NOMO-1 treated with DMSO at 0.1 percent for 48 hours (cell line): ENCODE results near the gene SLC8A3.

Source experiments
- DNase-seq: peaks from one replicate; lab custom pipeline; 2025; ENCODE audit not compliant: unreplicated experiment; lab: John Stamatoyannopoulos, UW

The SLC8A3 gene

DNA sequence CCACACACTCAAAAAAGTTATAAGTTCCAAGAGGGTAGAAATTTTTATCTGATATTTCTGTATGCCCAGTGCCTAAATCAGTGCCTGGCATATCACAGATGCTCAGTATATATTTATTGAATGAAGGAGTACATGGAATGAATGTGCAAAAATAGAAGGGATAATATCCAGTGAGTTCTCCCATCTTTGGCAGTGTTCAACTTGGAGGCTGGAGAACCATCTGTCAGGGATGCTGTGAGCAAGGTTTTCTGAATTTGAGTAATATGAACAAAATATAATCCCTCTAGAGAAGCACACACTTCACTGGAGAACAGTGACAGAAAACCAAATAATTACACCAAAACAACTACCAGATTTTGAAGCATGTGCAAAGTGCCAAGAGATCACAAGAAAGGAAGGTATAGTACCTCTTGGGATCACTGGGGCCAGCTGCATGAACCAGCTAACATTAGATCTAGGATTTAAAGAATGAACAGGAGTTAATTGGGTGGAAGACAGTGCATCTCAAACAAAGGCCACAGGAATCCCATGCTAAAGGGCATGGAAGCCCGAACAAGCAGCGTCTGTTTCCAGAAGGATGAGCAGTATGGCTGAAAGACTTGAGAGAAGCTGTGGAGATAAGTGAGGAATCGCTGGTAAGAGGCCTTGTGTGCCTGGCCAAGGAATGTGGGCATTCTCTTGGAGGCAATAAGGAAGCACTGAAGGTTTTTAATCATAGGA, 11.5 kb downstream of the SLC8A3 start:
- no peak for DNase-seq

DNA sequence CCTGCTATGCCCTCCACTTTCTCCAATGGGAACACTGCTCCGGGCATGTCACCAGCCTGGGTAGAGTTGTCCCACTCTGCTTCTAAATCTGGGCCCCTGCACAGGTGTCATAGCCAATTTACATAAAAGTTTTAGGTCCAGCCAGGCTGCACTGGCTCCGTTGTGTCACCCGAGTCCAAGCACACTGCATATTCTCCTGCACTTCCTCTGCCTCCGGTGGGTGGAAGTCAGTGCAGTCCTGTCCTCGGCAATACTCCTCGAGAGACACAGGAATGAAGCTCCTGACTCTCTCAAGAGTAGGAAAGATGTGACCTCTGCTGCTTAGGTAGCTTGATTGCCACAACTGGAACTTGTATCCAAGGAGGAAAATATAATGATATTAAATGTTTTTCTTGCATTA, 15.2 kb downstream of the SLC8A3 start:
- no peak for DNase-seq

DNA sequence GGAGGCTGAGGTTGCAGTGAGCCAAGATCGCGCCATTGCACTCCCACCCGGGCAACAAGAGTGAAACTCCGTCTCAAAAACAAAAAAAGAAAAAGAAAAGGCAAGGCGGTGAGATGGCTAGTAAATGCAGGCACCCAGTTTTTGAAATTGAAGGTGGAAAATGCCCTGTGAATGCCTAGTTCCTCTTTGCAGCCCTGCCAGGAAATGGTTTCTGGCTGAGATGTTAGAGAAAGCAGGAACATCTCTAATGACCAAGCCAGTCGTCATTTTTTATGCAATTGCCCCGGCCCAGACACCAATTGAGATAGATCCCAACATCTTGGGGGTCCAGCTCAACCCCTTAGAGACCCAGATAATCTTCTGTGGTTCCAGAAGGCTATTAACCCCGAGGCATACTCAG, 17.0 kb downstream of the SLC8A3 start:
- peak; percentile 62 for DNase-seq

DNA sequence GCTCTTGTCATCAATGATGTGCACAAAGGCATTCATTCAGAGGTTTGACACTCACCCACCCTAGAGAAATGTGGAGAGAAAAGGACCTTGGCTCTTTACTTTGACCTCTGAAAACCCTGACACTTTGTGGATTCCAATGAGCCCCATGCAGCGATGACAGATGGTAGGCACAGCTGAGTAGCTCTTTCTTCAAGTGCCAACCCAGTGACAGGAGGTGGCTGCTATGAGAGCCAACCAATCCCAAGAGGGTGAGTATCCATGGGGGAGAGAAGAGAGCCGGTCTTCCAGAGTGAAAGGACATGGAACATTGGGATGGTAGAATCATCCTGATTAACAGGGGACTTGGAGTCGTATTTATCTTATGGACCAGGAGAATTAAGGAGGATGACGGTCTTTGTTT, 17.8 kb downstream of the SLC8A3 start:
- DNase-seq, result no peak

DNA sequence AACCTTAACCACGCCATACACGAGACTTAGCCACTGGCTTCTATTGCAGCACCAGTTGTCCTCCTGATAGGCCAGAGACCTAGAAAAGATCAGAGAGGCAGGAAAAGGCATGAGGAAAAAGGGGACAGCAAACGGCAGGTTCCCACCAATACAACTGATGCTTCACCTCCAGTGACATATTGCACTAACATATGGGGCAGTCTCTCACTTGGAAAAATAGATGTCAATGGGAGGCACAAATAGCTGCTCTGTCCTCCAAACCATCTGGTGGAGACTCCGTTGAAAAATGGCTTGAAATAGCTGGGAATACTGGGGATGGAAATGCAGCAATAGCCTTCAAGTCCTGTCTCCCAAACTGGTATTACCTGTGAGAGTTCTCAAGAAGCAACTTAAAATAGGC, 20.3 kb downstream of the SLC8A3 start:
- DNase-seq, result no peak

DNA sequence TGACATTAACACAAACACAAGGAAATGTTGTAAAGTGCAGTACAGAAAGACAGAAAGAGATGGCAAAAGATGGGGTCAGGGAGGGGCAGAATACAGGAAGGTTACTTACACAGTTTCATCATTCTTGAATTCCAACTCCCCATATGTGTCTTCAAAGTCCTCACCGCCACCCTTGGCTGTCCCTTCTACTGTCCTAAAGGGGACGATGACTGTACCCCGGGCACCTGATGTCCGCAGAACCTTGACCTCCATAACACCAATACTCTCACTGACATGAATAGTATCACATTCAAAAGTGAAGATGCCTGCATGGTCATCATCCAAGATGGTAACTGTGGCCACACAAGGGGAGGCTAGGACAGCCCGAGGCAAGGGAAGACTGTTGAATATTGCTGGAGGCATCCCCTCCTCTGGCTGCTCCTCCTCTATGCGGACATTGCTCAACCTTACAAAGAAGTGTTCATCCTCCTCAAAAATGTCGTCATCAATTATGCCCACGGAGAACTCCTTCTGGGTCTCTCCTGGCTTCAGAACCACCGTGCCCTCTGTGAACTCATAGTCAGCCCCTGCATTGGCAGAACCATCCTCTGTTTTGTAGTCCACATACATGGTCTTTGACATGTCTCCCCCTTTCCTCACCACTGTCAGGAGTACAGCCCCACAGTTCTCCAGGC, 22.1 kb downstream of the SLC8A3 start:
- no peak for DNase-seq

DNA sequence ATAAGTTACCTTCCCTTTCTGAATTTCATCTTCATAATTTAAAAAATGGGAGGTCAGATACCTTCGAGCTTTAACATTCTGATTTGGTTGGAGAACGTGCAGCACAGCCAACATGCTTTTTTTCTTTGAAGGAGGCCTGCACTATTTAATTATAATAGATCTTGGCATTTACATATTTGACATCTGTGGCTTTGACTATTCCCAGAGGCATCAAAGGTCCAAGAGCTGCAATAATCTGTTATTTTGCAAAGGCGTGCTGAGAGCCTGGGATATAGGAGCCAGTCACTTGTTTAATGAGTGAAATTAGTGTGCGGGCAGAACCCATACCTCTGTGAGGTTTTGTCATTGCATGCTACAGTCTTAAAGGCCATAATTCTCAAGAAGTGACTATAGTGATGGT, 26.4 kb downstream of the SLC8A3 start:
- DNase-seq, result no peak

DNA sequence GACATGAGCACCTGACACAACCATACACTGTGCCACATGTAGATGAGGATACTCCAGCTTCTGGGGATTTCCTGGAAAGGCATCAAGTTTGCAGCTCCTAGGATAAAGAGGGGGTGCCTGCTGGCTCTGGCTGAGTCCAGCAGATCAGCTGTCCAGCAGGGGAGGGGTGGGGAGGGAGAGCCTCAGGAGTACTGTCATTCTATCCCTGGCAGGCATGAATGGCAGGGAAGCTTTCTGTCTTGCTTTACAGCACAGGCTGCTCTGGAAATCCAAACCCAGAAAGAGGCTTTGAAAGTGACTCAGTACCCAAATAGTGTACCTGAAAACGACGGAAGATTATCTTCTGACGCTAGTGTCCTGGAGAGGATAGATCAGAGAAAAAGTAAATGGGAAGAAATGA, 32.2 kb downstream of the SLC8A3 start:
- DNase-seq, result no peak

DNA sequence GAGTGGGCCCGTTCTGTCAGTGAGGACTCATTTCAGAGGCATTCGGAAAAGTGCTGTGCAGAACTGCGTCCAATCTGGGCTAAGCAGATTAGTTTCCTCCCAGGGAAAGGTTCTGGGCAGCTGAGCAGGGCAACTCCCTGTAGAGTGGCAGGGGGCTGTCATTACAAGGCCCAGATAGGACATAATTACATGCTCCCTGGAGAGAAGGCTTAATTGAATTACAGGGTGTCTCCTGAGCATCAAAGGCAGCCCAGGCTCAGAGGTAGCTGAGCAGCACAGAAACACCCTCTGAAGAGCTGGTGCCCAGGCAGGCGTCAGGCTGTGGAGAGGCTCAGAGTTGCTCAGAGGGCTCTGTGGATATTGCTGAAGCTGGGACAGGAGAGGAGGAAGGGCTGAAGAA, 36.0 kb downstream of the SLC8A3 start:
- no peak for DNase-seq

DNA sequence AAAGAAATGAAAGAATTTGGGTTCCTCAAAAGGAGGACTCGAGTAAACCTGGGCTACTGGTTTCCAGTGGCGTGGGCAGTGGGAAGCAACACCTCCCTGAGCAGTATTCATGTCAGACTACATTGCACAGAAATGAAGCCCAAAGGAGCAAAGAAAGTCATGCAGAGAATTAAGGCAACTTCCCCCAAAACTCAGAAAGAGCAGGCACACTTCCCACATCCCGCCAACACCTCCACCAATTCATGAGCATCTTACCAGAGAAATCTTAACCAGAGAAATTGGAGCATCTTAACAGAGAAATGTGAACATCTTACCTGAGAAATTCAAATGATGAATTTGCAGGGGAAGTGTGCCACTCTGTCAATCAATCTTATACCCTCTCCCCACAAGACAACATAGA, 36.7 kb downstream of the SLC8A3 start:
- DNase-seq, result no peak

DNA sequence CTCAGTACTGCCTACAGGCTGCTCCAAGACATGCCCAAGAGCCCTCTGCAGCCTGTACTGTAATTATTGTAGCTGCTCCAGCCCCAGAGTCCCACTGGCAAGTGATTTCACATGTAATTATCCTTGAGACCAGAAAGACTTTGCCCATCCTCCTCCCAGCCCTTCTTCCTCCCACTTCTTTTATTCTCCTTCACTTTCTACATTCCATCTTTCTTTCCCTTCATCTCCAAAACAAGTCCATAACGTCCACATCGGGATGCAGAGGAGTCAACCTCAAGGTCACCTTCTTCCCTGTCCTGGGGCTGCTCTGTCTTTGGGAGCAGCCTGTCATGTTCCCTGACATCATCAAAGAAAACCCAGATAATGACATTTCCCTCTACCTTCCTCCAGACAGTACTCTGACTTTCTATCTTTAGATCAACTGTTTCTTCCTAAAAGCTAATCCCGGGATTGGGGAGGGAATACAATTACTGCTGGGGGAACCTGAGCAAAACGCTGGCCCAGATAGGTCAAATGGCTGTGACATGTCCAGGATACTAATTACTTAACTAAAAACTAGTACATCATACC, 39.1 kb downstream of the SLC8A3 start:
- DNase-seq, result no peak

DNA sequence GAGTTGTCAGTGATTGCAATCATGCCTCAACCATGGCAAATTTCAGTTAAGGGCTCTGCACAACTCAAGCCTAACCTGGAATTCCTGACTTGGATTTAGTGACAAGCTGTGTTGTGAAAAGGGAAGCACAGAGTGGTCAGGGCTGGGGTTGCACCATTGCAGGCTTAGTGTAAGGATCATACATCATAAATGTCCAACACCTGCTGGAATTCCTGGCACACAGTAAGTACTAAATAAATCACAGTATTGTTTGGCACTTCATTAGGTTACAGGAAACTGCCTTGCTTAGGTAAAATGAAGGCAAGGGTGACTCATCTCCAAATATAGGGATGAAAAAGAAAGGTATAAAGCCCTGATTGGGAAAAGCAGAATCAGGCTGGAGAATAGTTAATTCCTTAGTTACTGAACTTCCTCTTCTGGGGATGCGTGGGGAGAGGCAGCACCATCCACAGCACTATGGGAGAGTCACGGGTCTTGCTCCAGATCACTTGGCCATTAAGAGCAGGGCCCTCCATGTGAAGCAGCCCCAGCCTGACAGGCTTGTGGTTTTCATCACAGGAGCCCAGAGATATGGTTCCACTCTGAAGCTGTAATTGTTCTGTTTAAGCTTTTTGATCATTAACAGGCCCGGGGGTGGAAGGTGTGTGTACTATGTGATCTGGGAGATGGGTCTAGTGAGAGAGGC, 39.7 kb downstream of the SLC8A3 start:
- DNase-seq, result no peak

DNA sequence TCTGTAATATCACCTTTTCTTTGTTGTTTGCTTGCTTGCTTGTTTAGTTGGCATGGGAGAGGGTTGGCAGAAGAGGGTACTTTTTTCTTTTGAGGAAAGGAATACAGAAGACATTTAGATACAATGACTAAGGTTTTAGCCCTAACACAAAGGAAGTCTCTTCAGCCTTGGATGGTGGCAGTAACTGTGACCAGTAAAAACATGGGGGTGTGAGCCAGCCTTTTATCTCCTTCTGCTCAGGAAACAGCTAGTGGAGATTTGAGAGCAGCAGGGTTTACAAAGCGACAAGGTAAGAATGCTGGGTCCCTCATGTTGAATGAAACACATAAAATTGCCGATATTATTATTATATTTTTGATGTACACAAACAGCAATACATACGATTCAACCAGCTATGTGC, 40.4 kb downstream of the SLC8A3 start:
- no peak for DNase-seq

DNA sequence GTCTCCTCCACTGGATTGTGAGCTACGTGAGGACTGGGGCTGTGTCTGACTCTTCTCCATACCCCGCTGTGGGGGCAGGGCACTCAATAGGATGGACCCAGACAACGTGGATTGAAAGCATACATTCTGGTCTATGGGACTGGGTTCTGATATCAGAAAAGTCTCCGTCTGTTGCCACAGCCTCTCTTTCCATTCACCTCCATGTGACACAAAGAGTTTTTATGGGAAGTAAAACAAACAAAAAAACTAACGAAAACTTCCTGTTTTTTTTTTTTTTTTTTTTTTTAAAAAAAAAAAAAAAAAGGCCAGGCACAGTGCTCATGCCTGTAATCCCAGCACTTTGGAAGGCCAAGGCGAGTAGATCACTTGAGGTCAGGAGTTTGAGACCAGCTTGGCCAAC, 44.7 kb downstream of the SLC8A3 start:
- DNase-seq, result no peak

DNA sequence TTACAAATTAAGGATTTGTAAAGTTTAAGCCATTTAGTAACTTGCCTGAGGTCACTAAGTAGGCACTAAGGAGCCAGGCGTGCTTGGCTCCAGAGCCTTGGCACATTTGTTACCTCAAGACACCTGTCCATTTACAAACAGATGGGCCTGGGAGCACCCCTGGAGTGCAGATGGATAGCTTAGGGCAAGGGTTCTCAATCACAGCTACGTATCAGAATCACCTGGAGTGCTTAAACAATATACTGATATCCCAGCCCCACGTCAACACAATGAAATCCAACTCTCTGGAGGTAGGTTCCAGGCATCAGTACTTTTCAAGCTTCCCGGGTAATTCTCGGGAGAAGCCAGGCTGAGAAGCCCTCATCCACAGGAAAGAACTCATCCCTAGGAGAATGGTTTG, 45.4 kb downstream of the SLC8A3 start:
- no peak for DNase-seq

DNA sequence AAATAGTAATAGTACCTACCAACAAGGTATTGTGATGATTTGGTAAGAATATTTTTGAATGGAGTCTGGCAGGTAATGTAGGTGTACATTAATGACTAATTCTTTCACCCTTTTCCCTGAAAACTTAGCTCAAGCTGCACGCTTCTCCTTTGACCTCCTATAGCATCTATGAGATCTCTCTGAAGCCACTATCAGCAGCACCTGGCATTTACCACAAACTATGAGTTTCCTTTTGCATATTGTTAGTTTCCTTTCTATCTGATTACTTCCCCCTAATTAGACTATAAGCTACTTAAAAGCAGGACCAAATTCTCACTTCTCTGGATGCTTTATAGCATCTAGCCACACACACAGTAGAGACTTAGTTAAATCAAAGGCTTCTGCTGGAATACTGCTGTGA, 48.1 kb downstream of the SLC8A3 start:
- no peak for DNase-seq

DNA sequence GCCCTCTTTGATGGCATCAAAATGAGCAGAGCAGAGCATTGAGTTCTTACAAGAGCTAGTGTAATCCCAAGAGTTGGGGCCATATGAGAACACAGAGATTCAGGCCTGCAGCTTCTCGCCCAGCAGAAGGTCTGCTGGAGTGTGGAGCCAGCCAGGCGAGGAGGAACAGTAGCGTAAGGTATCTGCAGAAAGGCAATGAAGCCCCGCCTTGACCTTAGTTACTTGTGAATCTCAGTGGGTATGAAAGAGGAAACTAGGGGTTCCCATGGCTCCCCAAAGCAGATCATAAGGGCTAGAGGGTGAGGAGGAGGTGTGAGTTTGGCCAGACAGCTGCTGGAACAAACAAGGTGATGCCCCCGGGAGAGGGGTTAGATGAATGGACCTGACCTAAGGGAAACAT, 49.4 kb downstream of the SLC8A3 start:
- DNase-seq, result no peak

DNA sequence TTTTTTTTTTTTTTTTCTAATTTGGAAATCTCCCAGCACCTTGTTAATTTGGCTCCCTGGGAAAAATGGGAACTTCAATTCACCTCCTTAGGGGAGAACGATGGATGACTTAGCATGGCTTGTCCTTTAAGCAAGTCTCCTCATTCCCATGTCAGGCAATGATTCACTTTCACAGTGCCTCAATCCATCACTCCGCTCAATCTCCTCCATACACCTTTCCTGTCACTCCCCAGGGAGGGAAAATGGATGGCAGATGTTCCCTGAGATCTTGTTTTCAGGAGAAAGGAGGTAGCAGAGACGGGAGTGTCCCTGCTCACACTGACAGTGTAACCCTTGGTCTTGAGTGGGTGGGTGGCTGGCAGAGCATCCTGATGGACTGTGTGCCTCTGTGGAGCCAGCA, 51.0 kb downstream of the SLC8A3 start:
- no peak for DNase-seq

DNA sequence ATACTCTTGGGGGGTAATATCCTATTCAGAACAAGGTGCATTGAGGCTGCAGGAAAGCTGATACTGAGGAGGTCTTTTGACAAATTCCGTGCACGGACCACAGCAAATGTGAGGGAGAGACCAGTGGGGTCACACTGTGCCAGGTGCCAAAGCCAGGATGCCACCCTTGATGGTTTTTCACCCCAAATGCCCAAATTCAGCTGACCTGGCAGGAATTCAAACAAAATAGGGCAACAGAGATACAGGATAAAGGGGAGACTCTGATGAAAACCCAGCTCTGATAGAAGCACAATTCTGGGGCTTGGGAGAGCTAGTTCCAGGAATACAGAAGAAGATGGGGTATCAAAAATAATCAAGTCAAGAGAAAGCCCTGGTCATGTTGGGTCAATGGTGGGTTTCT, 55.3 kb downstream of the SLC8A3 start:
- DNase-seq, result no peak

DNA sequence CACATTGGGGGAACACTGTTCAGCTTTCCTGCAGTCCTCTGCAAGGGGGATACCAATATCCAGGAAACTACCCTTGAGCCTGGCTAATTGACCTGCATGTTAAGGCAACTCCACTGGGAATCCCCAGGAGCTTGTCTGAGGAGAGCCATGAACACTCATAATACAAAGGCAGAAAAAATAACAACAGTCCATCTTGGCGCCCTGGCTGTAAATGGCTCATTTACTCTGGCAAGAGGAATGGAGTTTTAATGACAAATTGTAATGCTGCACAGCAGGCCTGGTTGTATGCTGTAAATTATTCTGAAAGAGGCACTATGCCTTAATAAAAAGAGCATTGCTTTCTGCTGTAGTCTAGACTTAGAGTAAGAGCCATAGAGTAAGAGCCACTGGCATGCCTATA, 58.3 kb downstream of the SLC8A3 start:
- DNase-seq, result no peak

DNA sequence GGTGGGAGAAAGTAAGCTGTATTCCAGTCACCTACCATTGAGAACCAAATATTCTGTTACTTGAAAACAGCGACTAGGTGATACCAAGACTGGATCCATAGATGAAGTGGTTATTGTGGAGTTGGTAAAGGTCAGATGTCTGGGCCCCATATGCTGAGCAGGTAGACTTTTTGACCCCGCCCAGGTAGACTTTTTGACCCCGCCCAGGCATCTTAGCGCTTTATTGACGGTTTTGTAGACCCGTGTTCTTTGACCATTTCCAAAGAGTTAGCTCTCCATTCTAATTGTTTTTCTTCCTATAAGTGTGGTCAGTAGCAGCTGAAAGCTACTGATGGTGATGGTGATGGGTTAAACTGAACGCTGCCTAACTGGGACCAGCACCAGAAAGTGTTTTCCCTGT, 61.6 kb downstream of the SLC8A3 start:
- DNase-seq, result no peak

DNA sequence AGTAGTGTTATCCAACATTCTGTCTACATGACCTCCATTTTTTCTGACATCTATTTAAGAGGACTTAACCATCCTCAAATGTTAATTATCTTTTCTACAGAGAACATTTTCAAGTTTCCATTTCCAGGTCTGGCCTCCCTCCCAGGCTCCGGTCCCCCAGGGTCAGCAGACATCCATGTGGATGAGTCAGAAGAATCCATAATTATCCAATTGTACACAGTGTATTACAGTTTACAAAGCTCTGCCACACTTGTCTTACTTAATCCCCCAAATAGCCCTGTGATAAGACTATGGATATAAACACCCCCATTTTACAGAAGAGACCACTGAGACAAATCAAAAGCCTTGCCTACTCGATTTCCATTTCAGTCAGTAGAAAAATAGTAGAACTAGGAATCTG, 65.0 kb downstream of the SLC8A3 start:
- no peak for DNase-seq
